Smooth muscle cell (in vitro differentiated cells): Measurements from ENCODE around the gene IFT43. TPM values are rescaled to one million over a fixed set of nuclear protein-coding genes. Genes with fewer than 3 reads are reported as not detected.

Experiments used
- DNase-seq: peaks from one replicate; lab custom pipeline; 2025; ENCODE audit not compliant: unreplicated experiment; lab: John Stamatoyannopoulos, UW
- H2AFZ ChIP-seq: fragments of 200-600 bp; sonication (generic); 2 replicates; pipeline ENCODE4 v1.6.0; 2016; ENCODE audit warnings: antibody characterized with exemption, low read depth, mild to moderate bottlenecking
- H3F3A ChIP-seq: fragments of 200-600 bp; sonication (generic); 2 replicates; pipeline ENCODE4 v1.6.0; 2017; ENCODE audit warnings: antibody characterized with exemption, low read depth
- H3K27ac ChIP-seq: fragments of 200-600 bp; sonication (generic); 2 replicates; pipeline ENCODE4 v1.5.1; 2016; ENCODE audit warnings: low read depth, mild to moderate bottlenecking
- H3K27me3 ChIP-seq: fragments of 200-600 bp; sonication (generic); 2 replicates; pipeline ENCODE4 v1.6.1; 2016; ENCODE audit warnings: low read depth, mild to moderate bottlenecking
- H3K36me3 ChIP-seq: fragments of 200-600 bp; sonication (generic); 2 replicates; pipeline ENCODE4 v1.5.1; 2016; ENCODE audit warnings: low read depth
- H3K4me1 ChIP-seq: fragments of 200-600 bp; sonication (generic); 2 replicates; pipeline ENCODE4 v1.5.1; 2016; ENCODE audit warnings: low read depth
- H3K4me2 ChIP-seq: fragments of 200-600 bp; sonication (generic); 2 replicates; pipeline ENCODE4 v1.6.0; 2016; ENCODE audit warnings: mild to moderate bottlenecking
- H3K4me3 ChIP-seq: fragments of 200-600 bp; sonication (generic); 2 replicates; pipeline ENCODE4 v1.5.1; 2016; ENCODE audit warnings: mild to moderate bottlenecking
- H3K79me2 ChIP-seq: fragments of 200-600 bp; sonication (generic); 2 replicates; pipeline ENCODE4 v1.6.0; 2016; ENCODE audit warnings: low read depth, mild to moderate bottlenecking
- H3K9ac ChIP-seq: fragments of 200-600 bp; sonication (generic); 2 replicates; pipeline ENCODE4 v1.6.0; 2016; ENCODE audit warnings: low read depth
- H3K9me3 ChIP-seq: fragments of 200-600 bp; sonication (generic); replicated peaks from 2 replicates; pipeline ENCODE4 v1.5.1; 2016; ENCODE audit warnings: low read depth
- H4K20me1 ChIP-seq: fragments of 200-600 bp; sonication (generic); 2 replicates; pipeline ENCODE4 v1.6.0; 2016; ENCODE audit warnings: low read depth
- WGBS: methylation state at CpG from one replicate; pipeline ENCODE4 v1.1.7; 2016; ENCODE audit warnings: low lambda C conversion rate; 5-methylcytosine and 5-hydroxymethylcytosine counted together
- polyA plus RNA-seq: library from polyadenylated mRNA; unstranded; fragments of >200 nt; fragmentation: Nextera tagmentation; extraction: Ambion mirVana; gene quantifications from 2 replicates; pipeline ENCODE4 v1.2.1, GENCODE V29; 2016
- total RNA-seq: library from RNA; depleted of rRNA; stranded (reverse); fragments of >200 nt; gene quantifications from 2 replicates; pipeline ENCODE4 v1.2.3, GENCODE V29; 2014
- TF ChIP-seq, protein P1 (sequence below): fragments of 200-600 bp; sonication (generic); IDR thresholded peaks from 2 replicates; pipeline ENCODE4 v1.5.1; 2017; ENCODE audit warnings: borderline replicate concordance, mild to moderate bottlenecking, antibody characterized with exemption; ENCODE audit not compliant: insufficient read depth, poor library complexity, severe bottlenecking

IFT43 gene
- total and polyA plus RNA-seq, 2 experiments from 2014 or later = 46.9 to 63.0 TPM

- peak overlapping the region; percentile 95 for H3K4me2 ChIP-seq
- H3K9me3 ChIP-seq = no peaks in the 10 kb centered on the region
- H3K9ac ChIP-seq = no peak overlapping the region
- H3K4me3 ChIP-seq = peak overlapping the region; percentile 89
- no peak for DNase-seq
- 70% methylated on average over 14 of the region's 14 CpGs for WGBS
- H4K20me1 ChIP-seq = peaks cover 24% of the 10 kb centered on the region
- H3K36me3 ChIP-seq = no peaks in the 10 kb centered on the region
- no peaks in the 10 kb centered on the region for H3F3A ChIP-seq
- no peak overlapping the region for H3K27ac ChIP-seq
- peaks cover 16% of the 10 kb centered on the region for H3K4me1 ChIP-seq
- no peak overlapping the region for H2AFZ ChIP-seq
- TF ChIP-seq, protein P1, sequence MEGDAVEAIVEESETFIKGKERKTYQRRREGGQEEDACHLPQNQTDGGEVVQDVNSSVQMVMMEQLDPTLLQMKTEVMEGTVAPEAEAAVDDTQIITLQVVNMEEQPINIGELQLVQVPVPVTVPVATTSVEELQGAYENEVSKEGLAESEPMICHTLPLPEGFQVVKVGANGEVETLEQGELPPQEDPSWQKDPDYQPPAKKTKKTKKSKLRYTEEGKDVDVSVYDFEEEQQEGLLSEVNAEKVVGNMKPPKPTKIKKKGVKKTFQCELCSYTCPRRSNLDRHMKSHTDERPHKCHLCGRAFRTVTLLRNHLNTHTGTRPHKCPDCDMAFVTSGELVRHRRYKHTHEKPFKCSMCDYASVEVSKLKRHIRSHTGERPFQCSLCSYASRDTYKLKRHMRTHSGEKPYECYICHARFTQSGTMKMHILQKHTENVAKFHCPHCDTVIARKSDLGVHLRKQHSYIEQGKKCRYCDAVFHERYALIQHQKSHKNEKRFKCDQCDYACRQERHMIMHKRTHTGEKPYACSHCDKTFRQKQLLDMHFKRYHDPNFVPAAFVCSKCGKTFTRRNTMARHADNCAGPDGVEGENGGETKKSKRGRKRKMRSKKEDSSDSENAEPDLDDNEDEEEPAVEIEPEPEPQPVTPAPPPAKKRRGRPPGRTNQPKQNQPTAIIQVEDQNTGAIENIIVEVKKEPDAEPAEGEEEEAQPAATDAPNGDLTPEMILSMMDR = peak; percentile 62
- H3K27me3 ChIP-seq = no peaks in the 10 kb centered on the region
- H3K79me2 ChIP-seq = peaks cover 66% of the 10 kb centered on the region
Observed at GRCh38 chr14:75979071-75979571, 6.4 kb upstream of the IFT43 start.

- Histone ChIP-seq H3K4me3 (peak overlapping the region; percentile 89), H3F3A (no peaks in the 10 kb centered on the region), H3K79me2 (peaks cover 58% of the 10 kb centered on the region), H3K27ac (no peak overlapping the region), H4K20me1 (peaks cover 24% of the 10 kb centered on the region), H2AFZ (no peak overlapping the region), H3K4me1 (peaks cover 16% of the 10 kb centered on the region), H3K4me2 (peak overlapping the region; percentile 95), H3K36me3 (no peaks in the 10 kb centered on the region), H3K27me3 (no peaks in the 10 kb centered on the region), H3K9me3 (no peaks in the 10 kb centered on the region), H3K9ac (peak overlapping the region; percentile 30)
- WGBS = 71% methylated on average over 23 of the region's 27 CpGs
- DNase-seq = no peak
- TF ChIP-seq, protein P1 = no peak
Observed at GRCh38 chr14:75979648-75980565, 5.7 kb upstream of the IFT43 start.

DNA sequence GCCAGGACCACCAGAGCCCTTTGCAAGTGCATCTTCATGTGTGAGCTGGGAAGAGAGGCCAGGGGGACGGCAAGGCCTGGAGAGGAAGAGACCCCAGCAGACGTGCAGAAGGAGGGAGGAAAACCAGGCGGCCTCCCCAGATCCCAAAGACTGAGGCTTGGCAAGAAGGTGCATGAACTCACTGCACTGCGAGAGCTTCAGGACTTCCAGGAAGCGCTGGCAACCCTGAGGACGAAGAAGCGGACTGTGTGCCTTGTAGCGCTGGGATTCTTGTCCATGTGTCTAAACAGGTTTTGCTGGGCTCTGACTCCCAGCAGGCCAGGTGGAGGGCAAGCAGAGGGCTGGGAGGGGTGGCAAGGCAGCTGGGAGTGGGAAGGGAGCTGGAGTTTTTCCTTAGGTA is 4.7 kb upstream of the IFT43 start:
- Histone ChIP-seq H3K79me2 (peaks cover 51% of the 10 kb centered on the region), H3K9me3 (no peaks in the 10 kb centered on the region), H3K27ac (peak overlapping the region; percentile 79), H3K27me3 (no peaks in the 10 kb centered on the region), H3K4me1 (peaks cover 16% of the 10 kb centered on the region), H4K20me1 (peaks cover 20% of the 10 kb centered on the region), H3K9ac (peak overlapping the region; percentile 30), H3K4me3 (peak overlapping the region; percentile 89), H3F3A (no peaks in the 10 kb centered on the region), H3K36me3 (no peaks in the 10 kb centered on the region), H3K4me2 (peak overlapping the region; percentile 95), H2AFZ (no peak overlapping the region)
- DNase-seq = no peak
- TF ChIP-seq, protein P1 = no peak
- WGBS = 73% methylated on average over 8 of the region's 8 CpGs
